Suppressor macrophage (primary cell): ENCODE measurements around the gene SLC4A3.
A peak's percentile ranks its signal among the peaks of the same experiment; 100 is the strongest.
"Not testable (repeated sequence)": the region's sequence is repeated elsewhere in the genome, so short reads cannot be mapped to it uniquely, and the experiment has no call there.

ENCODE experiments used
- DNase-seq, 4 experiments: peaks; one replicate each; pipeline ENCODE4 v3.0.0-alpha.2; 2020 to 2022

The SLC4A3 gene

DNA sequence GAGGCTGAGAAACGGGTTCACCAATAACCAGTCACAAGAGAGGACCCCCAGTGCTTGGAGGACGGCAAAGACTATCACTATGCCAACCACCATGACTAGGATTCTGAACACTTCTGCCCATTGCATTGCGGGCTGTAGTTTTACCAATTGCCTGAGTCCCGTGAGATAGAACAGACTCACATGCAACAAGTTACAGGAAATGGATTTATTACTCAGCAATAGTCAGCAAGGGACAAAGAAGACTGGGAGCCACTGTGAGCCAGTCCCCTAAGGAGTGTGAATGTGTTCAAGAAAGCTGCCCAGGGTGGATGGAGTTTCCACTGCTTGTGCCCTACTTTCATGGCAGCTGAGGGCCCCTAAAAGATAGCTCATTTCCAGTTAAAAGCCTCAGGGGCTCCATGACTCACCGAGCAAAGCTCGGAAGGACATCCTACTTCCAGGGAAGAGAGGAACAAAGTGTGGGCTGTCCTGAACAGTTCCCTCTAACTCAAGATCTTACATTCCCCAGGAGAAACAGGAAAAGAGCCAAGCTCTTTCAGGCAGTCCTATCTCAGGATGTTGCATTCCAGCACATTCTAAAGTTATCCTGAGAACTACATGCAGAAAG lies 54.4 kb downstream of the SLC4A3 start:
- no peak for DNase-seq

GRCh38 chr2:219683474-219683873 lies 56.0 kb downstream of the SLC4A3 start:
- not testable (repeated sequence) for DNase-seq

GRCh38 chr2:219684721-219685689 lies 57.6 kb downstream of the SLC4A3 start:
- peak in 2 of 4 experiments; percentile 4 to 6 for DNase-seq

GRCh38 chr2:219687272-219687671 lies 59.8 kb downstream of the SLC4A3 start:
- no peak for DNase-seq

- DNase-seq: no peak
Measured at GRCh38 chr2:219687882-219688559, 60.6 kb downstream of the SLC4A3 start.

GRCh38 chr2:219688560-219689445 lies 61.4 kb downstream of the SLC4A3 start:
- DNase-seq: no peak

DNA sequence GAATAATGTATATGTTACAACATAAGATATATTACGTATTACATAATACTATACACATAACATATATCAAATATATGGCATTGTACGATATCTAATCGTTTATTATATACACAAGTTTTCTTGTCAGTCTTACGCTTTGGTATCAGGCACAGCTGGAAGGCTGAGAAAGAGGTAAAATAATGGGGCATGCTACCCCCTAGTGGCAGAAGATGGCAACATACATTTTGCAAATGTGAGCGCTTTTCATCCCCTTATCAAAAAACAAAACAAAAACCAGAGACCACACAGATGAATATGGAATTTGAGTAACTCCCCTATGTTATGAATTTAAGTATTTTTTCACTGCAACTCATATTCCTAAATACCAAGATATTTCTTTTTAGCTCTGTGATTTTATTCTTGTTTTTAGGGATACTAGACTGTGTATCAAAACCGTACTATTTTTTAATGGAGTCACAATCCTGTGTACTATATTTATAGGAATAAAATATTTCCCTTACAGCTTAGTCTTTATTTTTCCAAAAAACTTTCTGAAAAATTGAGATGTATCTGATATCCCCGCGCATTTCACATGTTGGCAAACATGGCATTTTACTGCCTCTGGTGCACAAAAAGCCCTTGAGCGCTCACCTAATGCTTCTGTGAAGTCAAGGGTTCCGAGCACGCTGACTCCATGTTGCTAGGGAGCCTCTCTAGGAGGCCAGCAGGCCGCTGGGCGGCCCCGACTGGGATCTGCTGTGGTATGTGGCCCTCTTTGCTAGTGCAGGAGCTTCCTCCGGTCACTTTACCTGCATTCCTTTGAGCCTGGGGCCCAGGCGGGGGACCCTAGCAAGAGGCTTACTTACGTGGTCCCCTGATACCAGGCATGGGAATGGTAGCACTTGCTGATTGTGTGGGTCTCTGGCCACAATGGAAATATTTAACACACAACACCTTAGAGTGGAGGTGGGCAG lies 62.5 kb downstream of the SLC4A3 start:
- peak; percentile 55 to 70 (median 62) for DNase-seq

GRCh38 chr2:219691571-219691970 lies 64.1 kb downstream of the SLC4A3 start:
- no peak for DNase-seq
